Measurements from ENCODE around the gene FAM177A1. TPM values are rescaled to one million over a fixed set of nuclear protein-coding genes. Genes with fewer than 3 reads are reported as not detected.

The FAM177A1 gene
- total RNA-seq, 2 donors from 2014 or later, result 58.1 to 61.8 TPM

DNA sequence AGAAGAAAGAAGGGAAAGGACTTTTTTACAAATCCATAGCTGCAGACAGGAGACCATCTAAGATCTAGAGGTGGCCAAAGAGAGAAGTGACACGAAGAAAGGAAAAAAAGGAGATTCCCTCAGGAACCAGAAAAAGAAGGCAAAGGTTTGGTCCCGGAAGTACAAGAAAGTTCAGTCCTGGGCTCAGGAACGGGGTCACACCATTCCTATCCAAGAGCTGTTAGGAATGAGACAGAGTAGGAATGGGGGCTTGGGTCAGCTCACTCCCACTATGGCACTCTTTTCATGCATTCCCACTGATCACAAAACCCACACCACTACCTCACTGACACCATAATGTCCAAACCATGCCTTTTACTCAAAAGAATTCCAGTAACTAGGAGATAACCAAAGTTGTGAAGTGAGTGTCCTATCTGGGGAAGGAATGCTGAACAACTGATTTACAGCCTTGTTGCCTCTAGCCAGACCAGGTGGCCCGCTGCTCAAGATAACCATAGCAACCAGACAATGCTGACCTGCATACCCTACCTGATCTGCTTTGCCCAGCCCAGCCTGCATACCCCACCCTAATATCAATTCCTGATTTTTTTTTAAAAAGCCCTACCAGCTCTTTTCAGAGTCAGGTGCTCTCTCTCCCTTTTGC, 67.4 kb downstream of the FAM177A1 start:
- peaks cover 79% of the 10 kb centered on the region for H3K36me3 ChIP-seq
- TF ChIP-seq, protein P1, sequence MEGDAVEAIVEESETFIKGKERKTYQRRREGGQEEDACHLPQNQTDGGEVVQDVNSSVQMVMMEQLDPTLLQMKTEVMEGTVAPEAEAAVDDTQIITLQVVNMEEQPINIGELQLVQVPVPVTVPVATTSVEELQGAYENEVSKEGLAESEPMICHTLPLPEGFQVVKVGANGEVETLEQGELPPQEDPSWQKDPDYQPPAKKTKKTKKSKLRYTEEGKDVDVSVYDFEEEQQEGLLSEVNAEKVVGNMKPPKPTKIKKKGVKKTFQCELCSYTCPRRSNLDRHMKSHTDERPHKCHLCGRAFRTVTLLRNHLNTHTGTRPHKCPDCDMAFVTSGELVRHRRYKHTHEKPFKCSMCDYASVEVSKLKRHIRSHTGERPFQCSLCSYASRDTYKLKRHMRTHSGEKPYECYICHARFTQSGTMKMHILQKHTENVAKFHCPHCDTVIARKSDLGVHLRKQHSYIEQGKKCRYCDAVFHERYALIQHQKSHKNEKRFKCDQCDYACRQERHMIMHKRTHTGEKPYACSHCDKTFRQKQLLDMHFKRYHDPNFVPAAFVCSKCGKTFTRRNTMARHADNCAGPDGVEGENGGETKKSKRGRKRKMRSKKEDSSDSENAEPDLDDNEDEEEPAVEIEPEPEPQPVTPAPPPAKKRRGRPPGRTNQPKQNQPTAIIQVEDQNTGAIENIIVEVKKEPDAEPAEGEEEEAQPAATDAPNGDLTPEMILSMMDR (IDR thresholded peaks at IDR 0.05), result no peak
- DNase-seq (ENCODE audit: low spot score), result no peak
- H3K9me3 ChIP-seq, result no peaks in the 10 kb centered on the region
- H3K27me3 ChIP-seq, result no peaks in the 10 kb centered on the region
- no peak overlapping the region for H3K4me3 ChIP-seq
- no peak overlapping the region for H3K27ac ChIP-seq
- no peaks in the 10 kb centered on the region for H3K4me1 ChIP-seq

DNA sequence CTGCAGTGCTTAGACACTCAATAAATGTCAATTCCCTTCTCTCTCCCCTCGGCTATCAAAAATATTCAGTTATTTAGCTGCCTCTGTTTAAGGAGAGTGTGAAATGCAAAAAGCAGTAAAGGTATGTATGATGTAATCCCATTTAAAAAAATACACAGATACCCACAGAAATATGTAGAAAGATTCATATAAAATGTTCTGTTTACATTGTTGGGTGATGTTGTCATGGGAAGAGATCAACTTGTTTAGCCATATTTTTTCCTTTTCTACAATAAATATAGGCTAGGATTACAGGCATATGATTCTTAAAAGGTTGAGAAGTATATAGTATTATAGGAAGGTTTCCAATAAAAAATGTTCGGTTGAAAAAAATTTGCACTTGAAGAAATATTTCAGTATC, 68.0 kb downstream of the FAM177A1 start:
- no peak overlapping the region for H3K27ac ChIP-seq
- peaks cover 73% of the 10 kb centered on the region for H3K36me3 ChIP-seq
- H3K9me3 ChIP-seq, result no peaks in the 10 kb centered on the region
- H3K4me1 ChIP-seq, result no peaks in the 10 kb centered on the region
- TF ChIP-seq, protein P1 (IDR thresholded peaks at IDR 0.05), result no peak
- no peak for DNase-seq (ENCODE audit: low spot score)
- no peaks in the 10 kb centered on the region for H3K27me3 ChIP-seq
- no peak overlapping the region for H3K4me3 ChIP-seq

DNA sequence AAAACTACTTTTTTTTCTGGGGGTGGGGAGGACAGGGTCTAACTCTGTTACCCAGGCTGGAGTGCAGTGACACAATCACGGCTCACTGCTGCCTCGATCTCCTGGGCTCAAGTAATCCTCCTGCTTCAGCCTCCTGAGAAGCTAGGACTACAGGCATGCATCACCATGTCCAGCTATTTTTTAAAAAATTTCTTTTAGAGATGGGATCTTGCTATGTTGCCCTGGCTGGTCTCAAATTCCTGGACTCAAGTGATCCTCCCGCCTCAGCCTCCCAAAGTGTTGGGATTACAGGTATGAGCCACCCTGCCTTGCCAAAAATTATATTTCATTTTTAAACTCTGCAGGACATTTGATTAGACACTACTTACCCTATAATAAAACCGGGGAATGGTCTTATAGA, 70.2 kb downstream of the FAM177A1 start:
- H3K27me3 ChIP-seq, result no peaks in the 10 kb centered on the region
- no peak overlapping the region for H3K4me3 ChIP-seq
- TF ChIP-seq, protein P1 (IDR thresholded peaks at IDR 0.05), result no peak
- no peaks in the 10 kb centered on the region for H3K9me3 ChIP-seq
- no peak for DNase-seq (ENCODE audit: low spot score)
- peaks cover 0 to 7% of the 10 kb centered on the region in 2 donors for H3K4me1 ChIP-seq
- H3K36me3 ChIP-seq, result peaks cover 51% of the 10 kb centered on the region
- no peak overlapping the region for H3K27ac ChIP-seq

DNA sequence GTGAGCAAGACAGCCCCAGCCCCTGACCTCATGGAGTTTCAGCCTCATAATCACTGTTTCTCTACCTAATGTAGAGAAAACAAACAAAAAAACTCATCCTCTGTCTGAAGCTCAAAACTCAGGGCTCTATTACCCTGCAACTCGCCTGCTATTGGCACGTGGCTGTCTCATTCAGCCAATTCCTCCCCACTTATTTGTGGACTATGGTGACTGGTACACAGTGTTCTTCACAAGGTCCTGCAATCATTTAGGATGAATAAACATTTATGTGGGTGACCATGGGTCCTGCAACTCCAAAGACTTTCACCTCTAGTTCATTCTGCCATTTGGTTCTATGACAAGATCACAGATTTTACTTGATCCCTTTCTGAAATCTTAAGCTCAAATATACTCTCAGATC, 71.0 kb downstream of the FAM177A1 start:
- TF ChIP-seq, protein P1 (IDR thresholded peaks at IDR 0.05), result no peak
- Histone ChIP-seq H3K27ac (no peak overlapping the region), H3K27me3 (no peaks in the 10 kb centered on the region), H3K4me1 (peaks cover 0 to 7% of the 10 kb centered on the region in 2 donors), H3K36me3 (peaks cover 43% of the 10 kb centered on the region), H3K4me3 (no peak overlapping the region), H3K9me3 (no peaks in the 10 kb centered on the region)
- DNase-seq (ENCODE audit: low spot score), result no peak

DNA sequence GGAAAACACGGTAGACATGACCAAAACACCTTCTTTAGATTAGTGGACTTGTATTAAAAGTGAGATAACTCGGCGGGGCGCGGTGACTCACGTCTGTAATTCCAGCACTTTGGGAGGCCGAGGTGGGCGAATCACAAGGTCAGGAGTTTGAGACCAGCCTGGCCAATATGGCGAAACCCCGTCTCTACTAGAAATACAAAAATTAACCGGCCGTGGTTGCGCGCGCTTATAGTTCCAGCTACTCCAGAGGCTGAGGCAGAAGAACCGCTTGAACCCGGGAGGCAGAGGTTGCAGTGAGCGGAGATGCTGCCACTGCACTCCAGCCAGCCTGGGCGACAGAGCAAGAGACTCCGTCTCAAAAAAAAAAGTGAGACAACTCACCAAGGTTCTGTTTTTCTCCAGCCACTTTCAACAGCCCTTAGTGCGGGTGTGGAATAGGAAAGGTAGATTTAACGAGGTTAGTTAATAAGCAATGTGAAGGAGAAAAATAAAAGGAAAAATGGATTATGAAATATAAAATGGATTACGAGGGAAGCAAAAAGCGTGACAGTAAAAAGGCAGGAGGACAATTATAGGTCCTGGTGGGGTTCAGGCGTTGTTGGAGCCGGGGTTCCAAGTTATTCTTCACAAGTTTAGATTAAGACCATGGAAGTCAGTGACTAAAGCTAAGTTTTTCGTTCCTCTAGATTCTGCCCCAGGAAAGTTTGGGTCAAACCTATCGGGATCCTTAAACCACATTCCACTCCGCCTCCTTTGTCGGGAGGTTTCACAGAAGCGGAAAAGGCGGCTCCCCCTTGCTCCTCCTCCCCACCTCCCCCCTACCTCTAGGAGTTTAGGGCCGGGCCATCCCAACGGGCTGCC, 75.2 kb downstream of the FAM177A1 start:
- peaks cover 0 to 20% of the 10 kb centered on the region in 2 donors for H3K4me1 ChIP-seq
- TF ChIP-seq, protein P1 (IDR thresholded peaks at IDR 0.05), result no peak
- H3K27me3 ChIP-seq, result no peaks in the 10 kb centered on the region
- no peak for DNase-seq (ENCODE audit: low spot score)
- H3K9me3 ChIP-seq, result no peaks in the 10 kb centered on the region
- peaks cover 6% of the 10 kb centered on the region for H3K36me3 ChIP-seq
- peak overlapping the region; percentile 94 for H3K27ac ChIP-seq
- H3K4me3 ChIP-seq, result peak overlapping the region; percentile 65 to 73

All from right atrium auricular region (tissue), 2 donors.